Measurements from ENCODE around the gene SRL. TPM values are rescaled to one million over a fixed set of nuclear protein-coding genes. Genes with fewer than 3 reads are reported as not detected.

Gene SRL
- total RNA-seq = under 1 TPM; 0.18 to 0.62 (median 0.28) TPM
- long read RNA-seq = 0 reads

DNA sequence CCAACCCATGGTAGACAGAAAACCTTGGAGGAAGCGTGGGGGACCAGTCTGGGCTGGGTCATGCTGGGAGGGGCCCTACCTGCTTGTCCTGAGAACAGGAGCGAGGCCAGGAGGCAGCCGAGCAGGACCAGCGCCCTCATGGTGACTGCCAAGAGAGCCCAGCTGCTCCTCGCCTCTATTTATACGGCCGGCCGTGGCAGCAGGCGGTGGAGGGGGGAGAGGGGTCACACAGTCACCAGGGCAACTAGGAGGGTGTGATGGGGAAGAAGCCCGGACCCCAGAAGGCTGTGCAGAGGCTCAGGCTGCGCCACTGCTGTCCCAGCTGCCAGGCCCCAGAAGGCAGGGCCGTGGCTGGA, at the start of gene SRL:
SRL (minus strand) TSS at position 153 of the 356 bp plus-strand sequence; CDS start at position 140, 13 bp downstream.
- H3K4me1 ChIP-seq = no peaks in the 10 kb centered on the region
- ATAC-seq = no peak
- TF ChIP-seq, protein P1, sequence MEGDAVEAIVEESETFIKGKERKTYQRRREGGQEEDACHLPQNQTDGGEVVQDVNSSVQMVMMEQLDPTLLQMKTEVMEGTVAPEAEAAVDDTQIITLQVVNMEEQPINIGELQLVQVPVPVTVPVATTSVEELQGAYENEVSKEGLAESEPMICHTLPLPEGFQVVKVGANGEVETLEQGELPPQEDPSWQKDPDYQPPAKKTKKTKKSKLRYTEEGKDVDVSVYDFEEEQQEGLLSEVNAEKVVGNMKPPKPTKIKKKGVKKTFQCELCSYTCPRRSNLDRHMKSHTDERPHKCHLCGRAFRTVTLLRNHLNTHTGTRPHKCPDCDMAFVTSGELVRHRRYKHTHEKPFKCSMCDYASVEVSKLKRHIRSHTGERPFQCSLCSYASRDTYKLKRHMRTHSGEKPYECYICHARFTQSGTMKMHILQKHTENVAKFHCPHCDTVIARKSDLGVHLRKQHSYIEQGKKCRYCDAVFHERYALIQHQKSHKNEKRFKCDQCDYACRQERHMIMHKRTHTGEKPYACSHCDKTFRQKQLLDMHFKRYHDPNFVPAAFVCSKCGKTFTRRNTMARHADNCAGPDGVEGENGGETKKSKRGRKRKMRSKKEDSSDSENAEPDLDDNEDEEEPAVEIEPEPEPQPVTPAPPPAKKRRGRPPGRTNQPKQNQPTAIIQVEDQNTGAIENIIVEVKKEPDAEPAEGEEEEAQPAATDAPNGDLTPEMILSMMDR (IDR thresholded peaks at IDR 0.05) = no peak
- no peak for TF ChIP-seq POLR2A (IDR thresholded peaks at IDR 0.05)
- H3K27me3 ChIP-seq = no peaks in the 10 kb centered on the region
- no peaks in the 10 kb centered on the region for H3K9me3 ChIP-seq
- intact Hi-C loops (cut with DNase I) = loop anchor here in 1 of 2 donors (10.0 kb wide), 1 partner anchor 47 kb away; no protein-coding TSS in a partner anchor
- WGBS (ENCODE audit: insufficient coverage, low coverage, low lambda C conversion rate, missing lambda C conversion rate) = 73% methylated on average over 3 of the region's 12 CpGs
- H3K4me3 ChIP-seq = no peak within 1 kb of the TSS
- H3K36me3 ChIP-seq = no peaks in the 10 kb centered on the region
- DNase-seq = no peak
- no peak within 1 kb of the TSS for H3K27ac ChIP-seq

DNA sequence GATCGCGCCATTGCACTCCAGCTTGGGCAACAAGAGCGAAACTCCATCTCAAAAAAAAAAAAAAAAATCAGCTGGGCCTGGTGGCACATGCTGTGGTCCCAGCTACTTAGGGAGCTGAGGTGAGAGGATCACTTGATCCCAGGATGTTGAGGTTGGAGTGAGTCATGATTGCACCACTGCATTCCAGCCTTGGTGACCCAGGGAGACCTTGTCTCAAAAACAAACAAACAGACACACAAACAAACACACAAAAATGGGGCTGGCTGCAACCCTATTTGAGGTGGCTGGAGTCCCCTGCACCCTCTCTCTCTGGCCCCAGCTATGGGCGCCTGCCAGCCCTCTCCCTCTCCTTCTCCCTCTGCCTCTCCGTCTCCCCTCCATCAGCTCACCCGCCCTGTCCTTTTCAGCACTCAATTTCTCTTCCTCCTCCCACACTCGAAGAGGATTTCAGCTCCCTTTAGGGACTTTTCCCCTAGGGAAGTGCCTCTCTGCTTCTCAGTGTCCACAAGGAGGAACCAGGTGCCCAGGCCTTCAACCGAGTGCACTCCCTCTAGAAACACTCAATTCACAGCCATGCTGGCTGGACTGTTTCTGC, 48.5 kb upstream of the SRL start:
- 61% methylated on average over 8 of the region's 8 CpGs for whole genome bisulfite sequencing (ENCODE audit: insufficient coverage, low coverage, low lambda C conversion rate, missing lambda C conversion rate)
- Histone ChIP-seq H3K27me3 (no peaks in the 10 kb centered on the region), H3K4me3 (no peak overlapping the region), H3K27ac (no peak overlapping the region), H3K36me3 (no peaks in the 10 kb centered on the region), H3K4me1 (peaks cover 0 to 18% (median 5%) of the 10 kb centered on the region in 4 donors), H3K9me3 (no peaks in the 10 kb centered on the region)
- TF ChIP-seq, protein P1 (IDR thresholded peaks at IDR 0.05) = peak in 1 of 4 donors; percentile 4
- no peak for TF ChIP-seq POLR2A (IDR thresholded peaks at IDR 0.05)
- DNase-seq (peak in 1 of 3 donors; percentile 44), ATAC-seq (peak; percentile 63 to 83 (median 72))
- intact Hi-C loops (cut with DNase I) = no loop called here

DNA sequence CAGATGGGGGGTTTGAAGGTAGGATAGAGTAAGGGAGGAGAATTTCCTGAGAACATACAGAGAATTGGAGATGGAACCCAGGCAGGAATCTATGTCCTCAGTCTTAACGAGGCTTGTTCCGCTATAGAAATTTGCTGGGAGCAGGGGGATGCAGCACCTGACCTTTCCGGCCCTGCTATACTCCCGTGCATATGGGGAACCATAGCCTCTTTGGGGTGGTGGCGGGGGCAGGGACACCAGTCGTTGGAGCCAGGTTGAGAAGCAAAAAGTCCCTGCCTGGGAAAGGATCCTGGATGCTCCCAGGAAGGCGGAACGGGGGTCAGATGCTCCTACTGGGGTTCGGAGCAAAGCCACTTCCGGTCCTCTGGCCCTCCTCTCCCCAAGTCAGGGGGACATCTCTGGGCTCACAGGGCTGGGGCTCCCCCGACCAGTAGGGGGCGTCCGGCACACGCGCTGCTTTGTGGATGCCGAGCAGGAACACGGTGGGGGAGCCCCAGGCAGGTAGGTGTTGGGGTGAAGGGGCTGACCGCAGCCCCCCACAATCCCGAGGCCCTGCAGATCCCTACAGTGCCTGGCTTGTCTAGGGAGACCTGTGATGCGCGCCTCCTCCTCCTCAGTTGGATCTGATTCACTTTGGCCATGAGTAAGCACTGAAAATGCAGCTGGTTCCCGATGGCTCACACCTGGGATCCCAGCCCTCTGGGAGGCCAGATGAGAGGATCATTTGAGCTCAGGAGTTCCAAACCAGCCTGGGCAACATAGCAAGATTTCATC, 46.5 kb upstream of the SRL start:
- WGBS (ENCODE audit: insufficient coverage, low coverage, low lambda C conversion rate, missing lambda C conversion rate) = 2% methylated on average over 8 of the region's 22 CpGs
- Histone ChIP-seq H3K4me3 (no peak overlapping the region), H3K27ac (no peak overlapping the region), H3K36me3 (no peaks in the 10 kb centered on the region), H3K27me3 (no peaks in the 10 kb centered on the region), H3K9me3 (no peaks in the 10 kb centered on the region), H3K4me1 (peaks cover 0 to 18% (median 5%) of the 10 kb centered on the region in 4 donors)
- ATAC-seq = peak; percentile 69 to 86 (median 82)
- no peak for TF ChIP-seq POLR2A (IDR thresholded peaks at IDR 0.05)
- TF ChIP-seq, protein P1 (IDR thresholded peaks at IDR 0.05) = peak; percentile 85 to 96 (median 92)
- DNase-seq = peak; percentile 75 to 79 (median 76)
- intact Hi-C loops (cut with DNase I) = loop anchor here (5.0 to 10.0 kb wide), 2 partner anchors 44 to 116 kb away; no protein-coding TSS in a partner anchor

DNA sequence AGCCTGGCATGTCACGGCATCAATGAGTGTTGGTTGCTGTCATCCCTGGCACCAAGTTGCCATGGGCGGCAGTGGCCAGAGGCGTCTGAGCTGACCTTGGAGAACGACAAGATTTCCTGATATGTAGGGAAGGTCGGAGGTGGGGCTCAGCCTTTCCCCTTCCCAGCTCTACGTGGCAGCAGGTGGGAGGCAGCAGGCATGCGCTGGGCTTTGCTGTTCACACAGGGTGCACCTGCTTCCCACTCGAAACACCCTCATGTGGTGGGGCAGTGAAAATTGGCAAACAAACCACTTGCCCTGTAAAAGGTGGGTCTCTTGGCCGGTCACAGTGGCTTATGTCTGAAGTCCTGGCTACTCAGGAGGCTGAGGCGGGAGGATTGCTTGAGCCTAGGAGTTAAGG, 43.3 kb upstream of the SRL start:
- no peak overlapping the region for H3K4me3 ChIP-seq
- intact Hi-C loops (cut with DNase I) = loop anchor here (5.0 to 10.0 kb wide), 2 partner anchors 47 to 120 kb away; no protein-coding TSS in a partner anchor
- H3K27ac ChIP-seq = no peak overlapping the region
- no peak for DNase-seq
- WGBS (ENCODE audit: insufficient coverage, low coverage, low lambda C conversion rate, missing lambda C conversion rate) = 73% methylated on average over 6 of the region's 10 CpGs
- peaks cover 0 to 13% (median 2%) of the 10 kb centered on the region in 4 donors for H3K4me1 ChIP-seq
- H3K36me3 ChIP-seq = no peaks in the 10 kb centered on the region
- no peak for ATAC-seq
- no peaks in the 10 kb centered on the region for H3K27me3 ChIP-seq
- no peaks in the 10 kb centered on the region for H3K9me3 ChIP-seq
- TF ChIP-seq, protein P1 (IDR thresholded peaks at IDR 0.05) = no peak
